GM18502 (cell line): ENCODE results near the gene INO80D.

Experiments used
- ATAC-seq: cut with Tn5 transposase; IDR thresholded peaks from one replicate; pipeline ENCODE4 v1.9.1; 2021; ENCODE audit warnings: mild to moderate bottlenecking; ENCODE audit not compliant: unreplicated experiment, poor library complexity

Gene INO80D

DNA sequence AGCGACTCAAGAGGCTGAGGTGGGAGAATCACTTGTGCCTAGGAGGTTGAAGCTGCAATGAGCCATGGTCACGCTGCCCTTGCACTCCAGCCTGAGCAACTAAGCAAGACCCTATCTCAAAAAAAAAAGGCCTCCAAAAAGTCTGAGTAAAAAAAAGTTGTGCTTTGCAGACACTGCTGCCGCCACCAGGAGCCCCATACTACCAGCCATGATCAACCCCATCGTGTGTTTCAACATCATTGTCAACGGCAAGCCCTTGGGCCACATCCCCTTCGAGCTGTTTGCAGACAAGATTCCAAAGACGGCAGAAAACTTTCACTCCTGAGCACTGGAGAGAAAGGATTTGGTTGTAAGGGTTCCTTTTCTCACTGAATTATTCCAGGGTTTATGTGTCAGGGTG is 137.1 kb downstream of the INO80D start:
- ATAC-seq: no peak

DNA sequence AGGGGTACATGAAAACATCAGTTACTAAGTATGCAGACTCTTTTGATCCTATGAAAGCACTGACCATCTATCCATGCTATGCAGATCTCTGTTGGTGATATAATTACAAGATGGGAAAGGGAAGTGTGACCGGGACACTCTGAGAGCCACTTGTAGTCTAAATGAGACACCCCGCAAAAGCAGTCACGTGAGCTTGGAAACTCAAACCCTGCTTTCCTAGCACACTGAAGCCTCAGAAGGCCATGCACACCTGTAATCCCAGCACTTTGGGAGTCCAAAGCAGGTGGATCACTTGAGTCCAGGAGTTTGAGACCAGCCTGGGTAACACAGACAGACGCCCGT is 137.5 kb downstream of the INO80D start:
- ATAC-seq: no peak

- peak; percentile 88 for ATAC-seq
Observed at GRCh38 chr2:205947621-205948495, 138.1 kb downstream of the INO80D start.

GRCh38 chr2:205946226-205946625 is 139.7 kb downstream of the INO80D start:
- ATAC-seq: no peak
